Measurements from ENCODE around the gene ATG12.

The ATG12 gene

GRCh38 chr5:115807654-115808052, 33.7 kb downstream of the ATG12 start:
- DNase-seq (ENCODE audit: low read depth in 2 of 2): no peak

DNA sequence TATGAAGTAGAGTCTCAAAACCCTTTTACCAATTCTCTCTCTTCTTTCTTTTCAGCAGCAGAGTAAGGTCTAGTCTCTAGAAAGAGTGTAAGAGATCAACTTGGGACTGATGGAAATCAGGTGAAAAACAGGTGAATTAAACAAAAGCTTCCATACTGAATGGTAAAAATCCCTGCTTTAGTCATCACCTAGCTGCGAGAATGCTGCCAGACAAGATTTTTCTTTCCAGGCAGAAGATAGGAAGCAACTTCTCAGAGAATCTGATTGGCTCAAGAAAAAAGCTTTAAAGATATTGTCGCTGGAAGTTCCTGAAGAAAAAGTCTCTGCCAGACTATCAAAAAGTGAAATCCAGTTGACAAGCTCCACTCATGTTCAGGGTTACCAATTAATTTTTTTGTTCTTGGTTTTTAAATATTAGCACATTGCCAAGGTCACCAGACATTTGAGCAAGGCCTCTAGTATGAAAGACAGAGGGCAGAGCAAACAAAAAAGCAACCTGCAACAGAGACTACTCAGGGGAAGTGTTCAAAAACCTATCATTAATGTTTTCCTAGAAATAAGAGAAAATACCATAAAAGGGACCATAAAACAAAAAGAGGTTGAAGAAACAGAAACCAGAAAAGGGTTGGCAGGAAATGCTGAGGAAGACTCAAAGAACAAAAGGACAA, 34.2 kb downstream of the ATG12 start:
- no peak for DNase-seq (ENCODE audit: low read depth in 2 of 2)

DNA sequence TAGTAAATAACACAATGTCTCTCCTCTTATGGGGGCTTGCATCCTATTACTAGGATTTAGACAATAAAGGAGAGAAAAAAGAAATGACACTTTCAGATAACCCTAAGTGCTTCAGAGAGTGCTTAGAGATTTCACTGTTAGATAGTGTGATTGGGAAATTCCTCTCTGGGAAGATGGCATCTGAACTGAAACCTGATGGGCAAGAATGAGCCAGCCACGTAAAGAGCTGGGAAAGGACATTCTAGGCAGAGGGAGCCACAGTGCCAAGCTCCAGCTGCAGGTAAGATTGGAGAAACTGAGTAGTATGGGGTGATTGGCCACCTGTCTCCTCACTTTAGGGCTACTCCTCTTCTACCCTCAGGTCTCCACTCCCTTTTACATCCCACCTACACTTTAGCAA, 39.4 kb downstream of the ATG12 start:
- no peak for DNase-seq (ENCODE audit: low read depth in 2 of 2)

DNA sequence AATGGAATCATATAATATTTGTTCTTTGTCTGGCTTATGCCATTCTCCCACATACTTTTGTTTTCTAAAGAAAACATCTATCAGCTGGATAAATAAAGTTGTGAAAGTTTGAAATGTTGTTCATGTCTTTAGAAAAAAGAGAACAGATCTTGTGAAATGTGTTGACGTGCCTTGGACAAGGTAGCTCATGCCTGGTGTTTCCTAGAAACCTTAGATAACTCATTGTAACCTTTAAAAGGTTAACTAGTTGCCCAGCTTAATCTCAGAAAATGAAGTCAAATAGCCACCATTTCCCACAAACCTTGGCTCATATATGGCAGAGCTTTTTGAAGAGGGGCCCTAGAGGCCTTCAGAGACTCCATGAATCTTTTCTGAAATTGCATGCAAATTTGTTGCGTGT, 40.2 kb downstream of the ATG12 start:
- no peak for DNase-seq (ENCODE audit: low read depth in 2 of 2)

- DNase-seq (ENCODE audit: low read depth in 2 of 2): no peak
Observed at GRCh38 chr5:115800108-115800507, 41.3 kb downstream of the ATG12 start.

GRCh38 chr5:115798252-115798651, 43.1 kb downstream of the ATG12 start:
- DNase-seq (ENCODE audit: low read depth in 2 of 2): no peak

GRCh38 chr5:115796656-115797055, 44.7 kb downstream of the ATG12 start:
- no peak for DNase-seq (ENCODE audit: low read depth in 2 of 2)

- DNase-seq (ENCODE audit: low read depth in 2 of 2): no peak
Observed at GRCh38 chr5:115795700-115796099, 45.7 kb downstream of the ATG12 start.

- DNase-seq (ENCODE audit: low read depth in 2 of 2): no peak
Observed at GRCh38 chr5:115788440-115788839, 52.9 kb downstream of the ATG12 start.

DNA sequence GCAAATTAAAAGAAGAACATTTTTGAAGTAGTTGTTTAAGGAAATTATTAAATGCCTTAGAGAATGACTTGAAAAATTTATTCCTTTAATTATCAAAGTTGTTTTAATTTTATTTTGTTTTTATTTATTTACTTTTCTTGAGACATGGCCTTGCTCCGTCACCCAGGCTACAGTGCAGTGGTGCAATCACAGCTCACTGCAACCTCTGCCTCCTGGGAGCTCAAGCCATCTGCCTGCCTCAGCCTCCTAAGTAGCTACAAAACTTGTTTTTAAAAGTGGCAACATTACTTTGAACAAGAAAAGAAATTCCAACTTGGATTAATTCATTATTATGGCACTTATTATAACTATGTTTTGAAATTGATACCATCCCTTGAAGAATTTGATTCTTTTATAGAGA, 53.9 kb downstream of the ATG12 start:
- DNase-seq (ENCODE audit: low read depth in 2 of 2): no peak

- DNase-seq (ENCODE audit: low read depth in 2 of 2): no peak
Observed at GRCh38 chr5:115785381-115786065, 55.8 kb downstream of the ATG12 start.

DNA sequence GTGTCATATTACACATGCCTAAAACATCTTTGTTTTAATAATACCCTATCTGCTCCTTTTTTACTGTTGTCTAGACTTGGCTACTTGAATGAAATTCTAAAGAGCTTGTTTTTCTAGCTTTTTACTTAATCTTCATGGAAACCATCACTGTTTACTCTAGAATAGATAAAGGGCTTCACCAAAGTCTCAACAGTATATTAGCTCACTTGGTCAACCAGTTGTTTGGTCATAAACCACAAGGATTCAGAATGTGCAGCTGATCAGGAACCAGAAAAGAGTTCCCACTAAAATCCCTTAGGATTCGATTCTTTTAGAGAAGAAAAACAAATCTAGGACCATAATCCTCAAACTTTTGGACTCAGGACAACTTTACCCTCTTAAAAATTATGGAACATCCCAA, 62.9 kb downstream of the ATG12 start:
- no peak for DNase-seq (ENCODE audit: low read depth in 2 of 2)

Data from stimulated activated CD4-positive, alpha-beta T cell treated with anti-CD3 and anti-CD28 coated beads, Interleukin-1b, Interleukin-23, amount 100 ng/mL, for 1 hour (primary cell).